Measurements from ENCODE around the gene HAGH.

HAGH gene

GRCh38 chr16:1758923-1759322 lies 67.7 kb downstream of the HAGH start:
- DNase-seq, result no peak

GRCh38 chr16:1757714-1758461 lies 68.7 kb downstream of the HAGH start:
- DNase-seq, result no peak

All from NCI-H2171 (cell line).